Activated CD8-positive, alpha-beta T cell treated with anti-CD3 and anti-CD28 coated beads, Interleukin-2, amount 10 ng/mL, durations not matched to agents 7 days and 5 days (primary cell): ENCODE data around the gene MAST1. TPM values are rescaled to one million over a fixed set of nuclear protein-coding genes. Genes with fewer than 3 reads are reported as not detected.

ENCODE experiments used
- ATAC-seq: fragments of 150-1000 bp; cut with Tn5 transposase; one replicate; pipeline ENCODE4 v1.10.0; 2021; ENCODE audit warnings: moderate library complexity
- CTCF ChIA-PET: fragments of 350-600 bp; sonication (Branson Sonifier 250); formaldehyde crosslinking; loops from one replicate; lab custom pipeline; 2021; ENCODE audit warnings: antibody characterized with exemption; lab: Charles Lee
- POLR2A ChIA-PET: fragments of 350-600 bp; sonication (Branson Sonifier 250); formaldehyde crosslinking; loops from one replicate; lab custom pipeline; 2021; ENCODE audit warnings: antibody characterized with exemption; lab: Charles Lee
- DNase-seq: peaks from one replicate; pipeline ENCODE4 v3.0.0-alpha.2; 2020
- H3K27ac Mint-ChIP-seq: one replicate; pipeline ENCODE4 v1.8.0; 2021; ENCODE audit warnings: mild to moderate bottlenecking, mixed read lengths
- H3K27me3 Mint-ChIP-seq: one replicate; pipeline ENCODE4 v1.8.0; 2021; ENCODE audit warnings: low read depth, mixed read lengths
- H3K36me3 Mint-ChIP-seq: one replicate; pipeline ENCODE4 v1.8.0; 2021; ENCODE audit warnings: low read depth, mixed read lengths
- H3K4me1 Mint-ChIP-seq: one replicate; pipeline ENCODE4 v1.8.0; 2021; ENCODE audit warnings: low read depth, mixed read lengths
- H3K4me3 Mint-ChIP-seq: one replicate; pipeline ENCODE4 v1.8.0; 2021; ENCODE audit warnings: mild to moderate bottlenecking, mixed read lengths
- H3K9me3 Mint-ChIP-seq: one replicate; pipeline ENCODE4 v1.8.0; 2022; ENCODE audit warnings: mixed read lengths; ENCODE audit not compliant: insufficient read depth
- total RNA-seq, 2 experiments: library from RNA; stranded (reverse); gene quantifications; one replicate each; pipeline ENCODE4 v1.2.3, GENCODE V29; 2021

Gene MAST1
- total RNA-seq, 2 experiments from 2014 or later = 0.89 to 1.3 TPM

GRCh38 chr19:12828494-12828893 is 9.8 kb upstream of the MAST1 start:
- CTCF ChIA-PET = interaction anchor here (1.0 to 1.8 kb wide), 3 partner anchors 19 to 137 kb away, joined by 4 to 10 read pairs (median 4); no protein-coding TSS in a partner anchor
- Mint-ChIP-seq H3K27ac (no peak overlapping the region), H3K36me3 (no peaks in the 10 kb centered on the region), H3K4me3 (no peak overlapping the region), H3K9me3 (no peaks in the 10 kb centered on the region), H3K4me1 (peaks cover 17% of the 10 kb centered on the region), H3K27me3 (peaks cover 49% of the 10 kb centered on the region)
- DNase-seq (peak; percentile 61), ATAC-seq (peak; percentile 64)
- POLR2A ChIA-PET = interaction anchor here (0.6 kb wide), 1 partner anchor 1693 kb away, joined by 5 read pairs; no protein-coding TSS in a partner anchor

GRCh38 chr19:12833418-12833737 is 4.9 kb upstream of the MAST1 start:
- no peak for DNase-seq
- H3K4me3 Mint-ChIP-seq = peak overlapping the region; percentile 16
- H3K27ac Mint-ChIP-seq = no peak overlapping the region
- no peaks in the 10 kb centered on the region for H3K36me3 Mint-ChIP-seq
- peaks cover 13% of the 10 kb centered on the region for H3K4me1 Mint-ChIP-seq
- peaks cover 70% of the 10 kb centered on the region for H3K27me3 Mint-ChIP-seq
- H3K9me3 Mint-ChIP-seq = no peaks in the 10 kb centered on the region
- ChIA-PET CTCF (no interaction called here), POLR2A (no interaction called here)
- ATAC-seq = no peak

- ATAC-seq (no peak), DNase-seq (peak; percentile 48)
- no peaks in the 10 kb centered on the region for H3K36me3 Mint-ChIP-seq
- no peaks in the 10 kb centered on the region for H3K9me3 Mint-ChIP-seq
- H3K27me3 Mint-ChIP-seq = peaks cover 68% of the 10 kb centered on the region
- peaks cover 15% of the 10 kb centered on the region for H3K4me1 Mint-ChIP-seq
- ChIA-PET POLR2A (interaction anchor here (0.9 kb wide), 2 partner anchors 36 to 124 kb away, joined by 3 read pairs; no protein-coding TSS in a partner anchor), CTCF (interaction anchor here (0.7 to 1.3 kb wide), 6 partner anchors 9 to 223 kb away, joined by 3 to 5 read pairs (median 3); partner anchors contain the start of genes ZNF490 and ZNF791)
- H3K4me3 Mint-ChIP-seq = no peak overlapping the region
- H3K27ac Mint-ChIP-seq = no peak overlapping the region
Measured at GRCh38 chr19:12833738-12834565, 4.4 kb upstream of the MAST1 start.

- DNase-seq (no peak), ATAC-seq (no peak)
- Mint-ChIP-seq H3K27me3 (peaks cover 72% of the 10 kb centered on the region), H3K36me3 (no peaks in the 10 kb centered on the region), H3K27ac (no peak within 1 kb of the TSS), H3K4me3 (no peak within 1 kb of the TSS), H3K4me1 (peaks cover 18% of the 10 kb centered on the region), H3K9me3 (no peaks in the 10 kb centered on the region)
- ChIA-PET POLR2A (interaction anchor here (0.9 kb wide), 2 partner anchors 36 to 124 kb away, joined by 3 read pairs; no protein-coding TSS in a partner anchor), CTCF (interaction anchor here (0.7 to 1.3 kb wide), 6 partner anchors 9 to 224 kb away, joined by 3 to 5 read pairs (median 3); partner anchors contain the start of genes ZNF490 and ZNF791)
Measured at GRCh38 chr19:12834566-12834943, 3.8 kb upstream of the MAST1 start, which contains the start of gene RTBDN. TSS of gene RTBDN (minus strand) at chr19:12834579. CDS start at chr19:12829979, 4,600 bp downstream.

- ATAC-seq = no peak
- Mint-ChIP-seq H3K27ac (no peak overlapping the region), H3K4me1 (peaks cover 19% of the 10 kb centered on the region), H3K4me3 (no peak overlapping the region), H3K27me3 (peaks cover 72% of the 10 kb centered on the region), H3K36me3 (no peaks in the 10 kb centered on the region), H3K9me3 (no peaks in the 10 kb centered on the region)
- DNase-seq = peak; percentile 49
- POLR2A ChIA-PET = interaction anchor here (0.9 kb wide), 1 partner anchor 37 kb away, joined by 3 read pairs; no protein-coding TSS in a partner anchor
- CTCF ChIA-PET = interaction anchor here (0.9 to 1.3 kb wide), 4 partner anchors 10 to 39 kb away, joined by 3 to 5 read pairs (median 3); no protein-coding TSS in a partner anchor
Measured at GRCh38 chr19:12834976-12835757, 3.1 kb upstream of the MAST1 start.

GRCh38 chr19:12836529-12836863 is 1.8 kb upstream of the MAST1 start:
- Mint-ChIP-seq H3K36me3 (no peaks in the 10 kb centered on the region), H3K9me3 (no peaks in the 10 kb centered on the region), H3K4me3 (no peak overlapping the region), H3K27ac (no peak overlapping the region), H3K4me1 (peaks cover 33% of the 10 kb centered on the region), H3K27me3 (peaks cover 75% of the 10 kb centered on the region)
- DNase-seq (no peak), ATAC-seq (no peak)
- ChIA-PET CTCF (interaction anchor here (1.0 to 1.4 kb wide), 2 partner anchors 11 to 34 kb away, joined by 3 to 15 read pairs; partner anchors contain the start of gene THSD8), POLR2A (no interaction called here)

GRCh38 chr19:12837225-12837624 is 1.1 kb upstream of the MAST1 start:
- Mint-ChIP-seq H3K27ac (no peak overlapping the region), H3K36me3 (no peaks in the 10 kb centered on the region), H3K9me3 (no peaks in the 10 kb centered on the region), H3K4me1 (peaks cover 34% of the 10 kb centered on the region), H3K4me3 (no peak overlapping the region), H3K27me3 (peaks cover 75% of the 10 kb centered on the region)
- DNase-seq = no peak
- ChIA-PET CTCF (interaction anchor here (0.7 to 1.4 kb wide), 4 partner anchors 10 to 77 kb away, joined by 3 to 15 read pairs (median 3); partner anchors contain the start of gene THSD8), POLR2A (interaction anchor here (1.4 kb wide), 1 partner anchor 31 kb away, joined by 3 read pairs; the partner anchor contains the start of gene RNASEH2A)
- ATAC-seq = no peak

GRCh38 chr19:12838886-12839756 is 806 bp downstream of the MAST1 start:
- Mint-ChIP-seq H3K27me3 (peaks cover 72% of the 10 kb centered on the region), H3K36me3 (no peaks in the 10 kb centered on the region), H3K4me3 (peak overlapping the region; percentile 4), H3K27ac (no peak overlapping the region), H3K9me3 (no peaks in the 10 kb centered on the region), H3K4me1 (peaks cover 26% of the 10 kb centered on the region)
- ChIA-PET CTCF (interaction anchor here (0.9 kb wide), 1 partner anchor 31 kb away, joined by 3 read pairs; no protein-coding TSS in a partner anchor), POLR2A (no interaction called here)
- DNase-seq (peak; percentile 50), ATAC-seq (no peak)

GRCh38 chr19:12840091-12841079 is 2.1 kb downstream of the MAST1 start:
- POLR2A ChIA-PET = no interaction called here
- H3K4me3 Mint-ChIP-seq = peak overlapping the region; percentile 30
- H3K4me1 Mint-ChIP-seq = peaks cover 22% of the 10 kb centered on the region

GRCh38 chr19:12841094-12841493 is 2.8 kb downstream of the MAST1 start:
- ChIA-PET POLR2A (no interaction called here), CTCF (no interaction called here)
- peak; percentile 29 for DNase-seq
- Mint-ChIP-seq H3K36me3 (no peaks in the 10 kb centered on the region), H3K9me3 (no peaks in the 10 kb centered on the region), H3K4me1 (peaks cover 22% of the 10 kb centered on the region), H3K27me3 (peaks cover 60% of the 10 kb centered on the region), H3K27ac (no peak overlapping the region), H3K4me3 (peak overlapping the region; percentile 30)
- ATAC-seq = no peak

More at GRCh38 chr19:12840091-12841079, 2.1 kb downstream of the MAST1 start:
- peaks cover 65% of the 10 kb centered on the region for H3K27me3 Mint-ChIP-seq
- CTCF ChIA-PET = no interaction called here
- ATAC-seq (peak; percentile 43), DNase-seq (peak; percentile 68)
- no peaks in the 10 kb centered on the region for H3K9me3 Mint-ChIP-seq
- H3K27ac Mint-ChIP-seq = no peak overlapping the region
- H3K36me3 Mint-ChIP-seq = no peaks in the 10 kb centered on the region
